Colon (tissue), 2 donors: ENCODE data around the gene R3HDM4.
"Not testable (repeated sequence)": the region's sequence is repeated elsewhere in the genome, so short reads cannot be mapped to it uniquely, and the experiment has no call there.

Source experiments
- FAIRE-seq: peaks from 2 replicates; lab custom pipeline; 2012; peaks lifted over from hg19 to GRCh38; lab: Jason Lieb, UNC
- donor health status: control.
- donor health status: control.

Gene R3HDM4

DNA sequence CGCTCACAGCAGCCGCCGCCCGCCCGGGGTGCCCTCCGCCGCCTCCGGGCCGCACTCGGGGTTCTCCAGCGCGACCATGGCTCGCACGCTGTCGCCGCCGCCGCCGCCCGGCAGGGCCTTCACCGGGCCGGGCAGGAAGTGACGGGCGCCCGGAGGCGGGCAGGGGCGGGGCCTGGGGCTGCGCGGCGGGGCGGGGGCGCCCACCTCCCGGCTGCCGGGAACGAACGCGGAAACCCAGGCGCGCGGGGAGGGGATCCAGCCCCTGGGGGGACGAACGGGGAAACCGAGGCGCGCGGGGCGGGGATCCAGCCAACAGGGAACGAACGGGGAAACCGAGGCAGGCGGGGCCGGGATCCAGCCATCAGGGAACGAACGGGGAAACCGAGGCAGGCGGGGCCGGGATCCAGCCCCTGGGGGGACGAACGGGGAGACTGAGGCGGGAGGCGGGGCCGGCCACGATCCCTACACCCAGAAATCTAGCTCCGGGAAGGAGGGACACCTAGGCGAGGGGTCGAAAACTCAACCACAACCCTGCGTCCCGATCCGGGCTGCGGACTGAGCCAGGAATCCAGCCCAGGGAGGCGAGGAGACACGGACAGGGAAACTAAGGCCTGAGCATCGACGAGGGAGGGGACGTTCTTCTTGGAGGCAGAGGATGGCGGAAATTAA is at the start of gene R3HDM4:
Gene R3HDM4, minus strand, starts transcription at position 140 of the 669 bp plus-strand sequence. Its CDS starts 62 bp downstream, at position 78.
- FAIRE-seq = no peak

DNA sequence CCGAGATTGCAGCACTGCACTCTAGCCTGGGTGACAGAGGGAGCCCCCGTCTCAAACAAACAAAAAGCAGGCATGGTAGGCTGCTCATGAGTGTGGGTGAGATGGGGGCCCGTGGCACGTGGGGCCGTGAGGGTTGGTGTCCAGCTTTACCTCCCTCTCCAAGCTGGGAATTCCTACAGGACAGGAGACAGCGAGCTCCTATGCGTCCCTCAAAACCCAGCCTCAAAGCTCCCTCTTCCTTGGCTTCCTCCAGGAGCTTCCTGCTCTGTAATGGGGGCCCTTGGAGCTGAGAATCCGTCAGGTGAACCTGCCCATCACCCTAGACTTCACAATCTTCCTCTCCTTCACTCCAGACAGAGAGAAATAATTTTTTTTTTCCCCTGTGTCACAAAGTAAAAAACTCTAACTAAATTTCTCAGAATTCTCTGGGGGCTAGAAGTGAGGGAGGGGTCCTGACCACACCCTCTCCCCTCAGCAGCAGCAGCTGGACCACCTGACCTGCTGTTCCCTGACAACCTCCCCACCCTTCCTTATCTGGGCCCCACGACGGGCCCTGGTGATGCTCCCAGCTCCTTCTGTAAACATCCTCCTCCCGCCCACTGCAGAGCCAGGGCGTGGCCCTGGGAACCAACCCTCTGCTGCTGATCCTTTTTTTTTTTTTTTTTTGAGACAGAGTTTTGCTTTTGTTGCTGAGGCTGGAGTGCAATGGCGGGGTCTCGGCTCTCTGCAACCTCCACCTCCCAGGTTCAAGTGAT is 49.0 kb upstream of the R3HDM4 start:
- FAIRE-seq = no peak

DNA sequence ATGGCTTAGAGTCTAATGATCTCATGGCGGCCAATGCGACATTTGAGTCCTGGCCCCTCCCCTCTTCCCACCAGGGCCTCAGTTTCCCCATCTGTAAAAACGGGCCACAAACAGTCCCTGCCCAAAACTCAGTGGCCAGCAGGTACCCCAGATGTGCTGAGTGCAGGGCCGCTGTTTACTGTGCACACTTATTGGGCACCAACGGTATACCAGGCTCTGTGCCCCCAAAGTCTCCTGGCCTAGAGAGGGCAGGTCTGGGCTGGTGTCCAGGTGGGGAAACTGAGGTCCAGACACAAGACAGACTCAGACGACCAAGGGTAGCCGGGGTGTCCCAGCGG is 47.6 kb upstream of the R3HDM4 start:
- FAIRE-seq = no peak

DNA sequence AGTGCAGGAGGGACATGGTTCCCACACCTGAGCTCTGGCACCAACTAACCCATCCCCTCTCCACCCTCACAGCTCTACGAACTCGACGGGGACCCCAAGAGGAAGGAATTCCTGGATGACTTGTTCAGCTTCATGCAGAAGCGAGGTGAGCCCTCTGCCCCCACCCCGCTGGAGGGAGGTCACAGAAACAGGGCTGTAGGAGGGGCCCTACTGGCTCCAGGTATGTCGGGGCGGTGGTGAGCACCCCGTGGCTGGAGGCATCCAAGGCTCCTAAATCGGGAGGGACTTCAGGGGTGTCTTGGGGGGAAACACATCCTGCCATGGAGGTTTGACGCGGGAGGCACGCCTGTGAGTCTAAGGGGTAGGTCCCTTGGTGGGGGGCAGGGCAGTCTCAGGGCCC is 47.0 kb upstream of the R3HDM4 start:
- no peak for FAIRE-seq

DNA sequence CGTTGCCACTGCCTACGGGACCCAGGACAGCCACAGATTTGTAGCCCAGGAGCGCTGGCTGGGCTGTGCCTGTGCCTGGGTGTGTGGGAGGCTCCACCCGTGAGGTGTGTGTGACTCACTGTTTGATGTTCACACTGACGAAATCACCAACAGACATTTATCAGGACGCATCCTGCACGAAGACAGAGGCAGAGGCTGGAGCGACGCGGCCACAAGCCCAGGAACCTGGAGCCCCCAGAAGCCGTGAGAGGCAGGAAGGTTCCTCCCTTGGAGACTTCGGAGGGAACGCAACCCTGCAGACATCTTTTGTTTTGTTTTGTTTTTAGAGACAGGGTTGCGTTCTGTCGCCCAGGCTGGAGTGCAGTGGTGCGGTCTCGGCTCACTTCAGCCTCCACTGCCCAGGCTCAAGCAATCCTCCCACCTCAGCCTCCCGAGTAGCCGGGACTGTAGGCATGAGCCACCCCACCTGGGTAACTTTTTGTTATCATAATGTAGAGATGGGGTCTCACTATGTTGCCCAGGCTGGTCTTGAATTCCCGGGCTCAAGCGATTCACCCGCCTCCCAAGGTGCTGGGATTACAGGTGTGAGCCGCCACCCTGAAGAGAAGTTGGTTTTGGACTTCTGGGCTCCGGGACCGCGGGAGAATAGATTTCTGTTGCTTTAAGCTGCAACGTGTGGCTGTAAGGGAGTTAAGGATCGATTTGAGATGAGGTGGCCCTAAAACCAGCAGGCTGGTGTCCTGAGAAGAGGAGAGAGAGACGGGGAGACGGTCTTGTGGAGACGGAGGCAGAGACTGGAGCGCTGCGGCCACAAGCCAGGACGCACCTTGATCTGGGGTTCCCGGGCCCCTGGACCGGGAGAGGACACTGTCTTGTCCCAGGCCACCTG is 46.2 kb upstream of the R3HDM4 start:
- no peak for FAIRE-seq

DNA sequence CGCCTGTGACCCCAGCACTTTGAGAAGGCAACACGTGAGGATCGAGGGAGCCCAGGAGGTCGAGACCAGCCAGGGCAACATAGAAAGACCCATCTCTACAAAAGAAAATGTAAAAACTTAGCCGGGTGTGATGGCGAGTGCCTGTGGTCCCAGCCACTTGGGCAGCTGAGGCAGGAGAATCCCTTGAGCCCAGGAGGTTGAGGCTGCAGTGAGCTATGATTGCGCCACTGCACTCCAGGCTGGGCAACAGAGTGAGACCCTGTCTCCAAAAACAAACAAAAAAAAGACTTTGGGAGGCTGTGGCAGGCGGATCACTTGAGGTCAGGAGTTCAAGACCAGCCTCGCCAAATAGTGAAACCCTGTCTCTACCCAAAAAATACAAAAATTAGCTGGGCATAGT is 44.6 kb upstream of the R3HDM4 start:
- not testable (repeated sequence) for FAIRE-seq

DNA sequence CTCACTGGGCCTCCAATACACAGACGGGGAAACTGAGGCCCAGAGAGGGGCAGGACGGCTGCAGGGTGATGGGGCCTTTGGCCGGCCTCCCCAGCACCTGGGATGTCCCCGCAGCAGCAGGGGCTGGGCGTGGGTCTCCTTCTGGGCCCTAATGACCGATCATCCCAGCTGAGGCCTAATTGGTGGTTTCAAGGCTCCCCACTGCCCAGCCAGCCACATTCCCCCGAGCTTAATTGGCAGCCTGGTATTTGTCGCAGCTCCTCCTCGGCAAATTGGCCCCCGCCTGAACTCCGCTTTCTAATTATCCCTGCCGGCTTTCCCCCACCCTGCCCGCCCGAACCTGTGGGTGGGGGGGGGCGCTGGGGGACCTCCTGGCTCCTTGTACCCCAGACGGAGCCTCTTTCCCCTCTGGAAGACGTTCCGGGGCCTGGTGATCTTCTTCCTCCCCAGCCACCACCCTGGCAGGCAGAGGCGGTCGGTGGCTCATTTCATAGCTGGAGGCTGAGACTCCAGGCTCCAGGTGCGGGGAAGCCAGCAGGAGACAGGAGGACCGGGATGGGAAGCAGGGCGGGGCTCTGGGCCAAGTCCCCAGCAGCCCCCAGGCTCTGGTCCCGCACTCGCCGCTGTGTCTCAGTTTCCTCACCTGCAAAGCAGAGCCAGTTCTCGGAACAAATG is 43.9 kb upstream of the R3HDM4 start:
- no peak for FAIRE-seq

DNA sequence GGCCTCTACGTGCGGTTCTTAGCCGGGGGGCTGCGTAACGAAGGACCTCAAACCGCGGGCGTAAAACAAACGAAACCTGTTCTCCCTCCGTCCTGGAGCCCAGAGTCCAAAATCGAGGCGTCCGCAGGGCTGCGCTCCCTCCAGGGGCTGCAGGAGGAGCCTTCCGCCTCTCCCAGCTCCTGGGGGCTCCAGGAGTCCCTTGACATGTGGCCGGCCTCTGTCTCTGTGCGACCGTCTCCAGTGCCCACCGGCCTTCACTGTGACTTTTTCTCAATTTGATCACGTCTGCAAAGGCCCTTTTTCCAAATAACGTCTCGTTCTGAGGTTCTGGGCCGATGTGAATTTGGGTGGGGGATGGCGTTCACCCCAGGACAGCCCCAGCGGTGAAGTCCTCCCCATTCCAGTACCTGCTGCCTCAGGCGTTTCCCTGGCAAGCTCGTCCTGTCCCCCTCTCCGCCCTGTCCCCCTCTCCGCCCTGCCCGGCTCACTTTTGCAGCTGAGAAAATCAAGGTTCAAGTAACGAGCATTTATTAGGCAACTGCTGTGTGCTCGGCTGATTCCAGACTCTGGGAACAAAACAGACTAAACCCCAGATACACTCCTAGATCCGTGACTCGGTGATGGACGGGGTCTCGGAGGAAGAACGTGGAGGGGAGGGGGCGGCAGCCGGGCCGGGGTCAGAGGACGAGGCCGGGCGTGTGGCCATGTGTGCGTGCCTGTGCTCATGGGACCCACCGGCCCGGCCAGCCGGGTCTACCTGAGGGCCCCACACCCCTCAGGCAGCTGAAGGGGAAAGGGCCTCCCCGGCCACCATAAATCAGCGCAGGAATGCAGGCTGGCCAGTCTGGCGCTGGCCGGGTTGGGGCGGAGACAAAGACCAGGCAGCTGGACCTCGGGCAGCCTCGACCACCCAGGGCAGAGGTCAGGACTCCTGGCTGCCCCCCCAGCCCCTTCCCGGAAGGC is 43.1 kb upstream of the R3HDM4 start:
- no peak for FAIRE-seq

DNA sequence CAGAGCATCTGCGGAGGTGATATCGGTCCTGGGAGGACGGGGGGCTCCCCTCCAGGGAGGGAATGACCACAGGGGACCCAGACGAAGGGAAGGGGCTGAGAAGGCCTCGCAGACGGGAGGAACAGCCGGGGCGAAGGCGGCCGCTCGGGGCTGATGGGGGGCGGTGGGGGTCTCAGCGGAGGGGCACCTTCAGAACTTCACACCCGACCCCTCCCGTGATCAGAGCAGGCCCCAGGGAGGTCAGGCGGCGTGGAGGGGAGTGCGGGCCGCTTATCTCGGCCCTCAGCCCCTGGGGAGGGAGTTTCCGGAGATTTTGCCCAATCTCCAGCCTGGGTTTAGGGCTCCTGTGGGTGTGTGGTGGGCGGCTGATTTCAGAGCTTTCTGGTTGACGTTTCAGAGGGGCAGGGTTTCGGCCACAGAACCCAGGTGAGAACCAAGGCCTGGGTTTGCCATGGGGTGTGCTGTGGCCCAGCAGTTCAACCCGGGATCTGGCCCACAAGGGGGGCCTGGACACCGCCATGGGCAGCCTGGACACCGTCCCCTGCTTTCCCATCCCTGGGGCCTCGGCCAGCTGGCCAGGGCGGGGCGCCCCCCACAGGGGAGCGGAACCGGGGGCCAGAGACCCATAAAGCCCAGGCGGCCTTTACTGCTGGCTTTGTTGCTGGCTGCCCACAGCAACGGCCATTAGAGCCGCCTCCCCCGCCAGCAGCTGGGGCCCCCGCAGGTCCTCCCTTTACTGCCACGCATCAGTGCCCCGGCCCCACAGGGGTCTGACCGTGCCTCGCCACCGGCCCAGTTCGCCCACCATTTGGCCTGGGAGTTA is 41.9 kb upstream of the R3HDM4 start:
- FAIRE-seq = no peak

DNA sequence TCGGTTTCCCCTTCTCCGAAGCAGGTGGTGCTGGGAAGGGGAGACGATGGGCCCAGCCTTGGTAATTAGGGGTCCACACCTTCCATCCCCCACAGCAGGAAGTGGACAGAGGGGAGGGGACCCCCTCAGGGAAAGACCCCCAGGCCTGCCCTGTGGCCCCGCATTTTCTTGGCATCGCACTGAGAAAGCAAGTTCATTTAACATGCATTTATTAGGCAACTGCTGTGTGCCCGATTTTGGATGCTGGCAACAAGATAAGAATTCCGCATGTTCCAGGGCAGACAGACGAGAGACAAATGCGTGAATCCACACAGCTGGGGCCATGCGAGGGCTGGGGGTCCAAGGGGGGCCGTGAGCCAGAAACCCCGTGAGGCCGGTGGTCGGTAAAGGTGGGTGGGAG is 41.3 kb upstream of the R3HDM4 start:
- no peak for FAIRE-seq

DNA sequence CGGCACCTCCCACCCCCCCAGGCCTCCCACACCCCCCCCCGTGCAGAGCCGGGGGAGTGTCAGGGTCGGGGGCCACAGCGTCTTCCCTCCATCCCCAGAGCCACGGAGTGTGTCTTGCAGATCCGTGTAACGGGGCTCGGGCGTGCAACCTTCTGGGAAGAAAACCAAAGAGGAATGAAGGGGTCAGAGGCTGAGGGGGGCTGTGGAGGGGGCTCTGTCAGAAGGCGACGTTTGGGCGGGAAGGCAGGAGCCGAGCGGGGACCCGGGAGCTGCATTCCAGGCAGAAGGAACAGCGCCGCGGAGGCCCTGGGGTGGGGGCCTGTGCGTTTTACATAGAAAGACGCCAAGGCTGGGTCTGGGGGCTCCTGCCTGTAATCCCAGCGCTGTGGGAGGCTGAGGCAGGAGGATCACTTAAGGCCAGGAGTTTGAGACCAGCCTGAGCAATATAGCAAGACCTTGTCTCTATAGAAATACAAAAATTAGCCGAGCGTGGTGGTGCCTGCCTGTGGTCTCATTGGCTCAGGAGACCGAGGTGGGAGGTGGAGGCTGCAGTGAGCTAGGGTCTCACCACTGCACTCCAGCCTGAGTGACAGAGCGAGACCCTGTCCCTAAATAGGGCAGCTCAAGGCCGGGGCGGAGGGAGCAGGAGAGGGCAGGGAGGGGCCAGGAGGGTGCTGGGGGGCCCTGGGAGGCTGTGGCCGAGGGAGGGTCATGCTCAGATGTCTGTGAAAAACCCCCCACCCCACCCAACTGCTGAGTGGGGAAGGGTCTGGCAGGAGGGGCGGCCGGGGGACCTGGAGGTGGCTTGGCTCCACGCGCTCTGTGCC is 40.6 kb upstream of the R3HDM4 start:
- no peak for FAIRE-seq

DNA sequence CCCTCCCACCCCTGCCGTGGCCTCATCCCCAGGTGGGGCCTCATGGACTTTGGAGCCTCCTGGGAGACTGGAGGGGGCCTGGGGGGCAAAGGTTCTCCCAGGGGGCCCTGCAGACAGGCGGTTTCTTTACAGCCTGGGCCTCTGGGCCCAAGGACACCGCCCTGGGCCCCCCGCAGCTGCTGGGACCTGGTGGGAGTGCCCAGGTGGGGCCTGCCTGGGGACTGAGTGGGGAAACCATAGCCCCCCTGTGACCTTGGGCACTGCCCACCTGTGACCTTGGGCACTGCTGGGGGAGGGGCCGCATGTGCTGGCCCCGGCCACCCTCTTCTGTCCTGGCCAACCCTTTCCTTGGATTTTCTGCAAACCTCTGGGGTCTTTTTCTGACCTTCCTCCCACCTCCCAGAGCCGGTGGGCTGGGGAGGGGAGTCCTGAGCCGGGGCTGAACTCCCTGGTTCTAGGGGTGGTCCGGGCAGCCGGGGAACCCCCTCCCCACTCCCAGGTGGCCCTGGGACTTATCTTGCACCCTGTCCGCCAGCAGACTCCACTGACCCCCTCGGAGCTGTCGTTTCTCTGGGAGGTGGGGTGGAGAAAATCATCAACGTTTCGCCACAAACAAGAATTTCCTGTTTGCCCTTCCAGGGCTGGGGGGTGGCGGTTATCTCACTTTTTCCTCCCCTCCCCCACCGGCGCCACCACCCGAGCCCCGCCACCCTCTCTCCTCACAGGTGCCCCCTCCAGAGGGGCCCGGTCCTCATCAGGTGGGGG is 39.8 kb upstream of the R3HDM4 start:
- no peak for FAIRE-seq

DNA sequence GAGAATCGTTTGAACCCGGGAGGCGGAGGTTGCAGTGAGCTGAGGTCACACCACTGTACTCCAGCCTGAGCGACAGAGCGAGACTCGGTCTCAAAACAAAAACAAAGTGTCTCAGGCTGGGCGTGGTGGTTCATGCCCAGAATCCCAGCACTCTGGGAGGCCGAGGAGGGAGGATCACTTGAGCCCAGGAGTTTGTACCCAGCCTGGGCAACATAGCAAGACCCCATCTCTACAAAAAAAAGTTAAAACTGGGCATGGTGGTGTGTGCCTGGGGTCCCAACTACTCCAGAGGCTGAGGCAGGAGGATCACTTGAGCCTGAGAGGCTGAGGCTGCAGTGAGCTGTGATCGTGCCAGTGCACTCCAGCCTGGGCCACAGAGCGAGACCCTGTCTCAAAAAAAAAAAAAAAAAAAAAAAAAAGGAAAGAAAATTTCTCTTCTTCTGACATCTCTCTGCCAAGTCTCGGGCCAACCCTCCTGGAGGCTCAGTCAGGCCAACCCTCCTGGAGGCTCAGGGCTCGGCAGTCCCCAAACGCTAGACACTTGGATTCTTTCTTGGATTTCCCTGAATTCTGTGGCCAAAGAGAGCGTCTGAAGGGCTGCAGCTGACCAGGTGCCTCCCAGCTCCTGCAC is 39.1 kb upstream of the R3HDM4 start:
- no peak for FAIRE-seq

DNA sequence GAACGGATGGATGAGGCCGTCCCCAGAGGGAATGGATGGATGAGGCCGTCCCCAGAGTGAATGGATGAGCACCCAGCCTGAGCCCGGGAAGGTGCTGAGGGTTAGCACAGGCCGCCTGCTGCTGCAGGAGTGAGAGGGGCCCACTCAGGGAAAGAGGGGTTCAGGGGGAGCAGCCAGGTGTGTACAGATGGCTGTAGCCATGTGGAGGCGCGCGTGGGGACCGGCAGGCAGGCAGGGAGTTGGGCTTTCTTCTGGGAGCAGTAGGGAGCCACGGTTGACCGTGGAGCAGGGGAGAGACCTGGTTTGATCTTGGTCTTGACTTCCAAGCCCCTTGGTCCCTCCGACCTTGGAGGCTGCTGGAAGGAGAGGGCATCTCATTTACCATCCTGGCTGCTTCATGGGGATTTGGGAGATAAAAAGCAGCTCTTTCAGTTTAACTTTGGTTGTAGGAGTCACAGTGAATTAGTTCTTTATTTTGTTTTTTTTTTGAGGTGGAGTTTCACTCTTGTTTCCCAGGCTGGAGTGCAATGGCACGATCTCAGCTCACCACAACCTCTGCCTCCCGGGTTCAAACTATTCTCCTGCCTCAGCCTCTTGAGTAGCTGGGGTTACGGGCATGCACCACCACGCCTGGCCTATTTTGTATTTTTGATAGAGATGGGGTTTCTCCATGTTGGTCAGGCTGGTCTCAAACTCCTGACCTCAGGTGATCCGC is 37.5 kb upstream of the R3HDM4 start:
- no peak for FAIRE-seq

DNA sequence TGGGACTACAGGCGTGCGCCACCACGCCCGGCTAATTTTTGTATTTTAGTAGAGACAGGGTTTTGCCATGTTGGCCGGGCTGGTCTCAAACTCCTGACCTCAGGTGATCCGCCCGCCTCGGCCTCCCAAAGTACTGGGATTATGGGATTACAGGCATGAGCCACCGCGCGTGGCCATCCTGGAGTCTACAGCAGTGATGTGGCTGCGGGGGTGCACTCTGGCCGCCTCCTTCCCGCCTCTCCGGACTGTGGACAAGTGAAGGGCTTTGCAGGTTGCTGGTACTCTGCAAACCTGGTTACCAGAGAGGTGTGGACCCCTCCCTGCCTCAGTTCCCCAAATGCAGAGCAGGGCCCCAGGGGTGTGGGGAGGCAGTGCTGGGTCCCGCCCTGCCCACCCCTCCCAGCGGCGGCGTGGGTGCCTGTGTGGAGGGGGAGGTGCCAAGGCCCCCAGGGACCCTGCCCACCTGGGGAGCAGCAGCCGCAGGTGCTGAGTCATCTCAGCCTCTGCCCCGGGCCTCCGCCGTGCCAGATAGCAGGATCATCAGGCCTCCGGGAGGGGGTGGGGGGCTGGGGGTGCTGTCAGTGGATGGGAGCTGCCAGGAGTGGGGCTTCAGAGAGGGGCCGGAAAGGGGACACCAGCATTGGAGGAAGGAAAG is 36.0 kb upstream of the R3HDM4 start:
- no peak for FAIRE-seq

DNA sequence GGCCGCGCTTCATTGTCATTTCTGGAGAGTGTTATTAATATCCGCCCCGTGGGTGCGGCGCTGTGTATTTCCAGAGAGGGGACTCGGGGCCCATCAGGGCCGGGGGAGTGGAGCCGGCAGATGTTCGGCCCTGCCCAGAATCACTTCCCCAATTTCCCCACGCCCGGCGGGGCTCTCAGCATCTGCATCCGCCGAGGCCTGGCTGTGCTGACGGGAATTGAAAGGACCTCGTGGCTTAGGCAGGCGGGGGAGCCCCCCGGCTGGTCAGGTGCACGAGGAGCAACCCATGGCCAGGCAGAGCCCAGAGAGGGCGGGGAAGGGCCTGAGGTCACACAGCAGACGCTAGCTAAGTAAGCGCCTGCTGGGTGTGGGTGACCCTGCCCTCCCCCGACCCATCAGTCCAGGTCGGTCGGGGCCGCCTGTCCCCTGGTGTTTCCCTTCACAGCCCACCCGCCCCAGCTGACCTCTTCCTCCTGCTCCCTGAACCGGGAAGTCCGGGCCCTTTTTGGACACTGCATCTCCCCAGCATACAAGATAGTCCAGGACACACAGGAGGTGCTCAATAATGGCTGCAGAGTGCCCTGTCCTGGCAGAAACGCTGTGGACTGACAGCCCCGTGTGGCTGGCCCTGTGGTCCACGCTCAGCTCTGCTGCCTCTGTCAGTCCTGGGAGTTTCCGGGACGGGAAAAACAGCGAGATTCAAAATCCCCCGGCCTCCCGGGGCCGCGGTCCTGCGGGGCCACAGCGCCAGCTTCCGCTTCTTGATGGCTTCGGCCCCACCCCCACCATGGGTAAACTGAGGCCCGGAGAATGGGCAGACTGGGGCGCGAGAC is 34.9 kb upstream of the R3HDM4 start:
- no peak for FAIRE-seq
